Measurements from ENCODE around the gene UBE2J2.

- no peak for TF ChIP-seq YY1 (IDR thresholded peaks at IDR 0.05)
- TF ChIP-seq, protein P1, sequence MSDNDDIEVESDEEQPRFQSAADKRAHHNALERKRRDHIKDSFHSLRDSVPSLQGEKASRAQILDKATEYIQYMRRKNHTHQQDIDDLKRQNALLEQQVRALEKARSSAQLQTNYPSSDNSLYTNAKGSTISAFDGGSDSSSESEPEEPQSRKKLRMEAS (IDR thresholded peaks at IDR 0.05), result no peak
- TF ChIP-seq RAD21 (IDR thresholded peaks at IDR 0.05), result no peak
- TF ChIP-seq CTCF (IDR thresholded peaks at IDR 0.05; ENCODE audit: low read depth, low read length, missing input control), result no peak
- TF ChIP-seq REST (IDR thresholded peaks at IDR 0.05), result no peak
- no peak for TF ChIP-seq ZBTB33 (IDR thresholded peaks at IDR 0.05)
- TF ChIP-seq RXRA (IDR thresholded peaks at IDR 0.05), result no peak
Observed at GRCh38 chr1:1207571-1207892, 66.1 kb downstream of the UBE2J2 start.
